Liver (tissue), 9 donors: ENCODE measurements around the gene USP31. TPM values are rescaled to one million over a fixed set of nuclear protein-coding genes. Genes with fewer than 3 reads are reported as not detected.

Experiments used
- DNase-seq: peaks from one replicate; pipeline ENCODE4 v3.0.0-alpha.2; 2017; ENCODE audit warnings: low spot score
- H3K27ac ChIP-seq, 2 donors: one replicate each; pipeline ENCODE4 v1.7.0; 2013; ENCODE audit warnings: inconsistent platforms in 2 of 2, low read length in 2 of 2, control low read depth in 1 of 2, low read depth in 1 of 2, mild to moderate bottlenecking in 1 of 2
- H3K27me3 ChIP-seq, 4 donors: one replicate each; pipeline versions ENCODE4 v1.6.1 to v1.7.0; 2013; ENCODE audit warnings: low read length in 3 of 4, inconsistent platforms in 1 of 4, mild to moderate bottlenecking in 1 of 4, moderate library complexity in 1 of 4; ENCODE audit not compliant: control insufficient read depth in 4 of 4, insufficient read depth in 4 of 4
- H3K36me3 ChIP-seq, 4 donors: one replicate each; pipeline versions ENCODE4 v1.6.1 to v1.7.0; 2013; ENCODE audit warnings: low read length in 3 of 4, mild to moderate bottlenecking in 3 of 4, low read depth in 1 of 4, moderate library complexity in 1 of 4; ENCODE audit not compliant: control insufficient read depth in 4 of 4, insufficient read depth in 3 of 4
- H3K4me1 ChIP-seq, 4 donors: one replicate each; pipeline versions ENCODE4 v1.6.1 to v1.7.0; 2013; ENCODE audit warnings: low read length in 3 of 4, mild to moderate bottlenecking in 3 of 4, moderate library complexity in 1 of 4; ENCODE audit not compliant: control insufficient read depth in 4 of 4, insufficient read depth in 4 of 4
- H3K4me3 ChIP-seq, 3 donors: one replicate each; pipeline versions ENCODE4 v1.6.1 to v1.7.0; 2013; ENCODE audit warnings: low read length in 3 of 3, control low read depth in 1 of 3, low read depth in 1 of 3, mild to moderate bottlenecking in 1 of 3
- H3K9ac ChIP-seq, 2 donors: one replicate each; pipeline ENCODE4 v1.7.0; 2013; ENCODE audit warnings: low read length in 2 of 2, mild to moderate bottlenecking in 2 of 2, moderate library complexity in 2 of 2, control low read depth in 1 of 2, low read depth in 1 of 2
- H3K9me3 ChIP-seq, 4 donors: one replicate each; pipeline versions ENCODE4 v1.6.1 to v1.7.0; 2013; ENCODE audit warnings: low read length in 3 of 4; ENCODE audit not compliant: control insufficient read depth in 4 of 4
- ATF3 ChIP-seq: IDR thresholded peaks from 2 replicates; pipeline ENCODE4 v1.6.1; 2016; ENCODE audit warnings: antibody characterized with exemption
- EGR1 ChIP-seq, 2 donors: IDR thresholded peaks; 2 replicates each; pipeline ENCODE4 v1.6.1; 2016 to 2018; ENCODE audit warnings: antibody characterized with exemption in 2 of 2, low read depth in 2 of 2
- FOXA1 ChIP-seq: IDR thresholded peaks from 2 replicates; pipeline ENCODE4 v1.6.1; 2016; ENCODE audit warnings: antibody characterized with exemption
- GABPA ChIP-seq, 2 donors: IDR thresholded peaks in 1 of 2; conservative IDR thresholded peaks in 1 of 2; 2 replicates each; pipeline ENCODE4 v1.6.1; 2016; ENCODE audit warnings: antibody characterized with exemption in 2 of 2, mild to moderate bottlenecking in 1 of 2, moderate library complexity in 1 of 2
- HNF4A ChIP-seq, 2 donors: conservative IDR thresholded peaks; 2 replicates each; pipeline ENCODE4 v1.6.1; 2016; ENCODE audit warnings: antibody characterized with exemption in 2 of 2, mild to moderate bottlenecking in 2 of 2
- HNF4G ChIP-seq: IDR thresholded peaks from 2 replicates; pipeline ENCODE4 v1.6.1; 2016; ENCODE audit warnings: antibody characterized with exemption
- MAX ChIP-seq: IDR thresholded peaks from 2 replicates; pipeline ENCODE4 v1.6.1; 2016; ENCODE audit warnings: antibody characterized with exemption
- NR2F2 ChIP-seq: IDR thresholded peaks from 2 replicates; pipeline ENCODE4 v1.6.1; 2016; ENCODE audit warnings: antibody characterized with exemption
- RAD21 ChIP-seq, 2 donors: IDR thresholded peaks; 2 replicates each; pipeline ENCODE4 v1.6.1; 2016; ENCODE audit warnings: antibody characterized with exemption in 2 of 2, mild to moderate bottlenecking in 2 of 2
- REST ChIP-seq: IDR thresholded peaks from 2 replicates; pipeline ENCODE4 v1.6.1; 2016; ENCODE audit warnings: antibody characterized with exemption, mild to moderate bottlenecking
- RXRA ChIP-seq, 2 donors: IDR thresholded peaks; 2 replicates each; pipeline ENCODE4 v1.6.1; 2017 to 2018; ENCODE audit warnings: antibody characterized with exemption in 2 of 2, mild to moderate bottlenecking in 1 of 2
- SP1 ChIP-seq: IDR thresholded peaks from 2 replicates; pipeline ENCODE4 v1.6.1; 2018; ENCODE audit warnings: antibody characterized with exemption, mild to moderate bottlenecking
- TAF1 ChIP-seq: conservative IDR thresholded peaks from 2 replicates; pipeline ENCODE4 v1.6.1; 2016; ENCODE audit warnings: antibody characterized with exemption, mild to moderate bottlenecking
- YY1 ChIP-seq: IDR thresholded peaks from 2 replicates; pipeline ENCODE4 v1.6.1; 2016; ENCODE audit warnings: antibody characterized with exemption, mild to moderate bottlenecking
- WGBS: extraction: QIAGEN DNeasy Blood & Tissue Kit; methylation state at CpG from one replicate; pipeline ENCODE4 v1.1.7; 2013; 5-methylcytosine and 5-hydroxymethylcytosine counted together
- polyA plus RNA-seq, 2 donors: library from polyadenylated mRNA; stranded (reverse) in 1 of 2; unstranded in 1 of 2; fragments of 200-250 nt in 1 of 2; fragments of >200 nt in 1 of 2; fragmentation: Nextera tagmentation in 1 of 2; extraction: Ambion mirVana in 1 of 2; gene quantifications; one replicate each; pipeline versions ENCODE4 v1.2.1 to v1.2.3, GENCODE V29; 2013 to 2015
- total RNA-seq, 2 donors: library from RNA; depleted of rRNA; stranded (reverse); fragments of >200 nt; gene quantifications; one replicate each; pipeline ENCODE4 v1.2.3, GENCODE V29; 2014
- donor health status: healthy.
- donor health status: healthy.
- donor health status: healthy.
- donor health status: healthy.
- donor health status: healthy.

Gene USP31
- total and polyA plus RNA-seq, 4 donors = 2.4 to 16.4 (median 3.8) TPM

GRCh38 chr16:23031508-23032098 is 117.6 kb downstream of the USP31 start:
- TF ChIP-seq GABPA (IDR thresholded peaks at IDR 0.05 in 1 of 2, conservative IDR thresholded peaks at IDR 0.05 in 1 of 2) = no peak
- no peak for TF ChIP-seq RXRA (IDR thresholded peaks at IDR 0.05)
- no peak for TF ChIP-seq TAF1
- no peak for TF ChIP-seq YY1
- no peak for TF ChIP-seq SP1
- no peak for TF ChIP-seq HNF4G
- no peak for TF ChIP-seq FOXA1
- no peak for TF ChIP-seq REST
- no peak for TF ChIP-seq HNF4A (conservative IDR thresholded peaks at IDR 0.05)
- no peak for TF ChIP-seq MAX
- no peak for TF ChIP-seq ATF3
- TF ChIP-seq RAD21 (IDR thresholded peaks at IDR 0.05) = no peak
- no peak for TF ChIP-seq EGR1 (IDR thresholded peaks at IDR 0.05; ENCODE audit: low read depth in 2 of 2)
- no peak for TF ChIP-seq NR2F2
- H3K4me1 ChIP-seq = no peaks in the 10 kb centered on the region
- 61% methylated on average over 6 of the region's 6 CpGs for WGBS
- H3K9me3 ChIP-seq = peaks cover 2 to 12% (median 8%) of the 10 kb centered on the region in 4 donors
- DNase-seq = no peak
- no peak overlapping the region for H3K9ac ChIP-seq
- peaks cover 0 to 3% (median 0%) of the 10 kb centered on the region in 4 donors for H3K27me3 ChIP-seq
- no peaks in the 10 kb centered on the region for H3K36me3 ChIP-seq
- no peak overlapping the region for H3K27ac ChIP-seq
- H3K4me3 ChIP-seq = no peak overlapping the region

GRCh38 chr16:23029733-23030420 is 119.4 kb downstream of the USP31 start:
- Histone ChIP-seq H3K9ac (no peak overlapping the region), H3K9me3 (peaks cover 2 to 12% (median 8%) of the 10 kb centered on the region in 4 donors), H3K4me3 (no peak overlapping the region), H3K27me3 (peaks cover 0 to 3% (median 0%) of the 10 kb centered on the region in 4 donors), H3K36me3 (no peaks in the 10 kb centered on the region), H3K27ac (no peak overlapping the region), H3K4me1 (no peaks in the 10 kb centered on the region)
- WGBS = 65% methylated on average over 6 of the region's 6 CpGs
- DNase-seq = no peak
- TF ChIP-seq ATF3 = no peak
